Fibroblast of the aortic adventitia (primary cell): ENCODE results near the gene DEAF1. TPM values are rescaled to one million over a fixed set of nuclear protein-coding genes. Genes with fewer than 3 reads are reported as not detected.

Source experiments
- DNase-seq: peaks from one replicate; pipeline ENCODE4 v3.0.0-alpha.2; 2010; ENCODE audit warnings: low read depth
- H3K4me3 ChIP-seq: 2 replicates; pipeline ENCODE4 v1.5.1; 2011; ENCODE audit warnings: low read depth, mild to moderate bottlenecking, control low read depth, low read length, moderate library complexity
- total RNA-seq: library from RNA; depleted of rRNA; stranded (reverse); fragments of >200 nt; gene quantifications from 2 replicates; pipeline ENCODE4 v1.2.3, GENCODE V29; 2012; ENCODE audit warnings: low replicate concordance
- TF ChIP-seq, protein P1 (sequence below): IDR thresholded peaks from 2 replicates; pipeline ENCODE4 v1.5.1; 2011; ENCODE audit warnings: mild to moderate bottlenecking, low read length, control low read depth, inconsistent platforms; ENCODE audit not compliant: insufficient read depth

Gene DEAF1
- total RNA-seq, 1 donor, result 40.0 TPM

DNA sequence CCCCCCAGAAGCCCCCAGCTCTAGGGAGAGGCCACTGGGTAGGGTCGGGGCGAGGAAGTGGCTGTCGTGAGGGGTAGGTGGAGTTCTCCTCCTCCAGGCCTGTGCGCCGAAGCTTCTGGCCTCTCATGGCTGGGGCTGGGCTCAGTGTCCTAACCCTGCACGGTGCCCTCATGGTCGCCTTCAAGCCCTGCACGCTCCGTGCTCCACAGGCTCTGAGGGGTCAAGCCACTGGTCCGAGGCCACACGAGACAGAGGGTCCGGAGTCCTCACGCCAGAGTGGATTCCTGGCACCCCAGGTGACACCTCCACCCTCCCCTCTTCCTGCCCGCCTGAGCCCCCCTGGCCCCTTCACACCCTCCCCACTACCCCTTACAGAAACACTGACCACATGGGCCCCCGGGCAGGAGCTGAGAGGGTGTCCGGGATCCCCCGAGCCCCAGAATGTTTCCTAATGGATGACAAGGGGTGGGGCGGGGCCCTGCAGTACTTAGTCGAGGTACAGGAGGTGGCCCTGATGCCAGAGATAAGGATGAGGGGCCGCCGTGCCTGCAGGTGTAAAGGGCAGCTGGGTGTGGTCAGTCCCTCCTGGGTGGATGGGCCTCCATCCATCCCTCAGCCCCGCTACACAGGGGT is 69.3 kb downstream of the DEAF1 start:
- DNase-seq, result no peak
- TF ChIP-seq, protein P1, sequence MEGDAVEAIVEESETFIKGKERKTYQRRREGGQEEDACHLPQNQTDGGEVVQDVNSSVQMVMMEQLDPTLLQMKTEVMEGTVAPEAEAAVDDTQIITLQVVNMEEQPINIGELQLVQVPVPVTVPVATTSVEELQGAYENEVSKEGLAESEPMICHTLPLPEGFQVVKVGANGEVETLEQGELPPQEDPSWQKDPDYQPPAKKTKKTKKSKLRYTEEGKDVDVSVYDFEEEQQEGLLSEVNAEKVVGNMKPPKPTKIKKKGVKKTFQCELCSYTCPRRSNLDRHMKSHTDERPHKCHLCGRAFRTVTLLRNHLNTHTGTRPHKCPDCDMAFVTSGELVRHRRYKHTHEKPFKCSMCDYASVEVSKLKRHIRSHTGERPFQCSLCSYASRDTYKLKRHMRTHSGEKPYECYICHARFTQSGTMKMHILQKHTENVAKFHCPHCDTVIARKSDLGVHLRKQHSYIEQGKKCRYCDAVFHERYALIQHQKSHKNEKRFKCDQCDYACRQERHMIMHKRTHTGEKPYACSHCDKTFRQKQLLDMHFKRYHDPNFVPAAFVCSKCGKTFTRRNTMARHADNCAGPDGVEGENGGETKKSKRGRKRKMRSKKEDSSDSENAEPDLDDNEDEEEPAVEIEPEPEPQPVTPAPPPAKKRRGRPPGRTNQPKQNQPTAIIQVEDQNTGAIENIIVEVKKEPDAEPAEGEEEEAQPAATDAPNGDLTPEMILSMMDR, result no peak

DNA sequence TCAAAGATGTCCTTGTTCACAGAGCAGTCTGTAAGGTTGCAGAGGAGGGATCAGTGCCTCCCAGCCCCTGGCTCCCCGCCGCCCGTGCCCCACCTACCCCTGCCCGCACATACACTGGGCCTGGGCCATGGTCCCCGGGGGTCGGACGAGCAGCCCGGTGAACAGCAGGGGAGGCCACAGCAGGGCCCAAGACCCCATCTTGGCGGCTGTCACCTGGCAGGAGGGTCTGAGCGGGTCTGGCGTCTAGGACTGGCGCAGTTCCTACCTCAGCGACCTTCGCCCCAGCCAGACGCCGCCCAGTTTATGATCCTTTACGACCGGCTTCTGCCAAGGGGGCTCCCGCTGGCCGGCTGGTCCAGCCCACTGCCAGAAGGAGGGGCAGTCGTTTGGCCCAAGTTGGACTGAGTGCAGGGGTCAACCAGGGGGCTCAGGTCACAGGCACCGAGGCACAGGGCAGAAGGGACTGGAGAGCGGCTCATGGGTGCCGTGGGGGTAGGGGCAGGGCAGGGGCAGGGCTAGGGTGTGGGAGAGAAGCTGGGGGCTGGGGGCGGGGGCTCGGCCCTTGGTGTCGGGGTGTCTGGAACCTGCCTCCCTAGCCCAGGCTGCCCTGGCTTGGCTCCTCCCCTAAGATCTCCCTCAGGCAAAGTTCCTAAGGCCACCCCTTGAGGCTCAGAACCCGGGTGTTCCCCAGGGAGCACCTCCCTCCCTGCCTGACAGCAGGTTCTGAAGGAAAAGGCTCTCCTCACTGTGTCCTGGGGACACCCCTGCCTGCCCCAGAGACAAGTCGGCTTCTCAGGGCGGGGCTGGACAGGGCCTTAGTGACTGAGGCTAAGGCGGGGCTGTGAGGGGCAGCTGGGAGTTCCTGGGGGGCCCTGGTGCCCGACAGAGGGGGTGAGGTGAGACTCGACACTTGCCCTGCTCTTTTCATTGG is 70.1 kb downstream of the DEAF1 start, which contains the start of gene CDHR5:
CDHR5 (minus strand) TSS at position 251 of the 931 bp plus-strand sequence; CDS start at position 198, 53 bp downstream.
- DNase-seq, result no peak
- no peak within 1 kb of the TSS for H3K4me3 ChIP-seq
- TF ChIP-seq, protein P1, result no peak

More for the DNA sequence above, 69.3 kb downstream of the DEAF1 start:
- H3K4me3 ChIP-seq, result no peak overlapping the region

DNA sequence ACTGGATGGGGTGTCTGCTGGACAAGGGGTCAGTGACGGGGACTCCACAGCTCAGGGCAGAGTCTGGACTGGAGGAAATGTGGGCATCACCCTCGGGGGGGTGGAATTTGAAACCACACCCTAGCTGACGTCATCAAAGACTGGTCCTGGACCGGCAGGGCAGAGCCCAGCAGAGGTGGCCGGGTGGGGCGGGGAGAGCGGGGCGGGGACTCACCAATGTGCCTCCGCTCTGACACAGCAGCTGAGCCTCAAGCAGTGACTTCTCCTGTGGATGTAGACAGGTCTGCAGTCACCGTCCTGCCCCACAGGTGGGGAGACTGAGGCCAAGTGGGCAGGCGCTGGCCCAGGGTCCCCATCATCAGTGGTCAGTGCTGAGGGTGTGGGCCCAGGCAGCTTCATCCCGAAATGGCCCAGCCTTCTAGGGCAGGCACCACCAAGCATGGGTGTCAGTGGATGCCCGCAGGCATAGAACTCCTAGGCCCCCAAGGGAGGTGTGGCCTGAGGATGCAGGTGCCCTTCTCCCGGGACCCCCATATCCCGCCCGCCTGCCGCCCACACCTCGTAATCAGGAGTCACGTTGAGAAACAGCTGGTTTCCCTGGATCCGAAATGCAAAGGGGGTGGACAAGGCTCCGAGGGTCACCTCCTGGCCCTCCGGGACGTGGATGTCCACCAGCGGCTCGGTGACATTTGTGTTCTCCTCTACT is 70.9 kb downstream of the DEAF1 start:
- TF ChIP-seq, protein P1, result no peak
- no peak overlapping the region for H3K4me3 ChIP-seq
- peak; percentile 26 for DNase-seq

DNA sequence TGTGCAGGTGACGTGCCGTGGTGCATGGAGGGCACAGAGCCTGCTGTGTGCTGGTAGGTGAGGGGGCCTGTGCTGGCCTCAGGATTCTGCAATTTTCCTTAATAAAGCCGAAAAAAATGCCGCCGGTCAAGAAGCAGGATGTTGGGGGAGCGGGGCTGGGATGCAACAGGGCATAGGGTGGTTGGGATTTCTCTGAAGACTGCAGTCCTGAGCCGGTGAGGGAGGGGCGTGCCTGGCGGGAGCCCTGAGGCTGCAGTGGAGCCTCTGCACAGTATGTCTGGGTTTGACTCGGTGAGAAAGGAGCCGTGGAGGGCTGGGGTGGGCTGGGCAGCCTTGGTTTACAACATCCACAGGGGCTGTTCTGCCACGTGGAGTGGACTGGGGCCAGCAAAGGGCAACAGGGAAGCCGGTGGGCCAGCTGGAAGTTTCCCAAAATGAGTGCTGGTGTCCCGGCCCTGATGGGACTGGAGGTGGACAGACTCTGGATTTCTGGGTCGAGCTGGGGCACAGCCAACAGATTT is 71.6 kb downstream of the DEAF1 start:
- no peak overlapping the region for H3K4me3 ChIP-seq
- no peak for DNase-seq

DNA sequence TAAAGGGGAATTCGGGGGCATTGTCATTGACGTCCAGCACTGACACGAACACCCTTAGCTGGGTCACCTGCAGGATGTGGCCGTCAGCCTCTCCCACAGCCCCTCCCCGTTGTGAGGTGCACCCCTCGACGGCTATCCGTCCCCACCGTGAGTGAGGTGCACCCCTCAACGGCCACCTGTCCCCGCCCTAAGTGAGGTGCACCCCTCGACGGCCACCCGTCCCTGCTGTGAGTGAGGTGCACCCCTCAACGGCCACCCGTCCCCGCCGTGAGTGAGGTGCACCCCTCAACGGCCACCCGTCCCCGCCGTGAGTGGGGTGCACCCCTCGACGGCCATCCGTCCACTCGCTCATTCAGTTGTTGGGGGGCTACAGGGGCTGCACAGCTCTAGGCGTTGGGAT is 73.2 kb downstream of the DEAF1 start:
- no peak overlapping the region for H3K4me3 ChIP-seq
- DNase-seq, result no peak
- TF ChIP-seq, protein P1, result no peak

More for the DNA sequence above, 71.6 kb downstream of the DEAF1 start:
- TF ChIP-seq, protein P1, result no peak
